Measurements from ENCODE around the gene BCAR3.

DNA sequence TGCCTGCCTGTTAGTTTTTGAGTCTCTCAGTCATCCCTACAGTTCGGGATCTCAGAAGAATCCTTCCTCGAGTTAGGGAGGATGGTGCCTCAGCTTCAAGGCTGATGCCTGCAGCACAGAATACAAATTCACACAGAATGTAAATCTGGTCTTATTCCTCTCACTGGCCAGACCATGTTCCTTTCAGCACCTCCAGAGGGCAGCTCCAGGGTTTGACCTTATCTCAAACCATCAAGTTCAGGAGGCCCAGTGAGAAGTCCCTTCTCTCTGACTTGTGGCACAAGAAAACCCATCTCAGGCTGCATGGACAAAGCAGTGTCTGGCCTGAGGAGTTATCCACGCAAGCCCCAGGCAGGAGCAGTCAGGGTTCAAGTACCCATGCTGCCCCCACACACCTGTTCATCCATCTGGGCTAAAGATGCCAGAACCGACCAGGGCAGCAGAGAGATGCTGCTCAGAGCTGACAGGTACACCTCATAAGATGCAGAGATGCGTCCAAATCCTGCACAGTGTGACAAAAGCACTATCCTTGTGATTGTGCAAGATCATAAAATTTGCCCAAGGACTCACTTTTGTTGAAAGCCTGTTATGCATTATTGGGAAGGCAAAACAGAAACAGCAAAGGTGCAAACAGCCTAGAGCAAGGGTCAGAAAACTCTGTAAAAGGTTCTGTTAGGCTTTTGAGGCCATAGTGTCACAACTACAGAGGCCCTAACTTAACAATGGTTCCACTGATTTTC is 49.8 kb downstream of the BCAR3 start:
- TF ChIP-seq EZH2 (IDR thresholded peaks at IDR 0.05; ENCODE audit: borderline replicate concordance, low read length), result no peak
- TF ChIP-seq, protein P1, sequence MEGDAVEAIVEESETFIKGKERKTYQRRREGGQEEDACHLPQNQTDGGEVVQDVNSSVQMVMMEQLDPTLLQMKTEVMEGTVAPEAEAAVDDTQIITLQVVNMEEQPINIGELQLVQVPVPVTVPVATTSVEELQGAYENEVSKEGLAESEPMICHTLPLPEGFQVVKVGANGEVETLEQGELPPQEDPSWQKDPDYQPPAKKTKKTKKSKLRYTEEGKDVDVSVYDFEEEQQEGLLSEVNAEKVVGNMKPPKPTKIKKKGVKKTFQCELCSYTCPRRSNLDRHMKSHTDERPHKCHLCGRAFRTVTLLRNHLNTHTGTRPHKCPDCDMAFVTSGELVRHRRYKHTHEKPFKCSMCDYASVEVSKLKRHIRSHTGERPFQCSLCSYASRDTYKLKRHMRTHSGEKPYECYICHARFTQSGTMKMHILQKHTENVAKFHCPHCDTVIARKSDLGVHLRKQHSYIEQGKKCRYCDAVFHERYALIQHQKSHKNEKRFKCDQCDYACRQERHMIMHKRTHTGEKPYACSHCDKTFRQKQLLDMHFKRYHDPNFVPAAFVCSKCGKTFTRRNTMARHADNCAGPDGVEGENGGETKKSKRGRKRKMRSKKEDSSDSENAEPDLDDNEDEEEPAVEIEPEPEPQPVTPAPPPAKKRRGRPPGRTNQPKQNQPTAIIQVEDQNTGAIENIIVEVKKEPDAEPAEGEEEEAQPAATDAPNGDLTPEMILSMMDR (conservative IDR thresholded peaks at IDR 0.05 in 1 of 2, IDR thresholded peaks at IDR 0.05 in 1 of 2; ENCODE audit: extremely low read depth in 1 of 2, insufficient read depth in 1 of 2, low read depth in 1 of 2, low read length in 2 of 2), result peak; percentile 5 to 14

Data from mammary epithelial cell (primary cell).